Activated naive CD8-positive, alpha-beta T cell treated with anti-CD3 and anti-CD28 coated beads, Interleukin-2, amount 50 U/mL, for 16 hours (primary cell): ENCODE results near the gene C16orf96.
"Not testable (repeated sequence)": the region's sequence is repeated elsewhere in the genome, so short reads cannot be mapped to it uniquely, and the experiment has no call there.

Experiments
- DNase-seq: peaks from one replicate; pipeline ENCODE4 v3.0.0-alpha.2; 2020; ENCODE audit warnings: low read depth, low spot score

The C16orf96 gene

GRCh38 chr16:4564661-4565267, 8.6 kb downstream of the C16orf96 start:
- no peak for DNase-seq

GRCh38 chr16:4566144-4566543, 10.0 kb downstream of the C16orf96 start:
- no peak for DNase-seq

GRCh38 chr16:4570086-4570485, 13.9 kb downstream of the C16orf96 start:
- no peak for DNase-seq

GRCh38 chr16:4570688-4571321, 14.7 kb downstream of the C16orf96 start:
- DNase-seq: no peak

GRCh38 chr16:4572715-4573114, 16.6 kb downstream of the C16orf96 start:
- no peak for DNase-seq

GRCh38 chr16:4573926-4574325, 17.8 kb downstream of the C16orf96 start:
- DNase-seq: not testable (repeated sequence)

GRCh38 chr16:4574919-4575705, 19.0 kb downstream of the C16orf96 start:
- DNase-seq: no peak

- DNase-seq: no peak
Observed at GRCh38 chr16:4576008-4576407, 19.9 kb downstream of the C16orf96 start.

GRCh38 chr16:4578961-4579530, 22.9 kb downstream of the C16orf96 start:
- no peak for DNase-seq

GRCh38 chr16:4580250-4580649, 24.1 kb downstream of the C16orf96 start:
- no peak for DNase-seq

- DNase-seq: no peak
Observed at GRCh38 chr16:4583906-4584305, 27.8 kb downstream of the C16orf96 start.

- no peak for DNase-seq
Observed at GRCh38 chr16:4586291-4586690, 30.2 kb downstream of the C16orf96 start.

GRCh38 chr16:4588386-4588785, 32.2 kb downstream of the C16orf96 start:
- DNase-seq: no peak

GRCh38 chr16:4588961-4589360, 32.8 kb downstream of the C16orf96 start:
- DNase-seq: no peak

- DNase-seq: no peak
Observed at GRCh38 chr16:4591191-4591590, 35.1 kb downstream of the C16orf96 start.

- no peak for DNase-seq
Observed at GRCh38 chr16:4591706-4592470, 35.7 kb downstream of the C16orf96 start.

- no peak for DNase-seq
Observed at GRCh38 chr16:4593086-4593485, 36.9 kb downstream of the C16orf96 start.

- DNase-seq: no peak
Observed at GRCh38 chr16:4594433-4595410, 38.6 kb downstream of the C16orf96 start.

- DNase-seq: no peak
Observed at GRCh38 chr16:4597174-4597573, 41.0 kb downstream of the C16orf96 start.

GRCh38 chr16:4599037-4599436, 42.9 kb downstream of the C16orf96 start:
- DNase-seq: no peak

- no peak for DNase-seq
Observed at GRCh38 chr16:4599545-4599944, 43.4 kb downstream of the C16orf96 start.
